HG02981 (cell line): Measurements from ENCODE around the gene AIM2.
"Not testable (repeated sequence)": the region's sequence is repeated elsewhere in the genome, so short reads cannot be mapped to it uniquely, and the experiment has no call there.

Experiments used
- ATAC-seq: cut with Tn5 transposase; IDR thresholded peaks from one replicate; pipeline ENCODE4 v1.9.1; 2021; ENCODE audit warnings: mild to moderate bottlenecking, moderate library complexity; ENCODE audit not compliant: unreplicated experiment

Gene AIM2

GRCh38 chr1:159076438-159077119 lies at the start of gene AIM2:
Gene AIM2, minus strand, starts transcription at chr1:159076766. Its CDS starts 3,267 bp downstream, at chr1:159073499.
- peak; percentile 72 for ATAC-seq

GRCh38 chr1:159123587-159123986 lies 47.0 kb upstream of the AIM2 start:
- ATAC-seq: no peak

DNA sequence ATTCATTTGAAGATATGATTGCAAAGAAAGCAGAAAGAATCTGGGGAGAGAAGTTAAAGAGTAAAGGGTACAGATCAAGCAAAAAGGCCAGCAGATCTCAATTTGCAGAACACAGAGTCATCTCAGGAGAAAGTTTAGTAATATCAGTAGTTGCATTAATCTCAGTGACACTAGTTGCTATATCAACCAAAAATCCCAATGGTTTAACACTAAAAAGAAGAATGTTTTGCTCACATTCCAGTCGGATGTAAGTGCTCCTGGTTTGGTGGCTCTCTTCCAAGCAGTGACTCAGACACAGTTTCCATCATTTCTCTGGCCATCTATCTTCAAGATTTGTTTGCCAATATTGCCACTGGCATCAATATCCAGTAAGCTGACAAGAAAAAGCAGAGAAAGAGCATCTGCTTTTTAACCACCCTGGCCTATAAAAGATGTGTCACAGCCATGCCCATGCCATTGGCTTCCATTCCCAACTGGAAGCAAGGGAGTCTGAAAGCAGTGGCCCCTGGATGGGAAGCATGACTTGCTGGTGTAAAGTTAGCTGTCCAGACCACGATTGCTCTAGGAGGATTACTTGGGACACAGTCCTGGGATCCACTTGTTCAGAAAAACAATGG lies 45.5 kb upstream of the AIM2 start:
- peak; percentile 84 for ATAC-seq

DNA sequence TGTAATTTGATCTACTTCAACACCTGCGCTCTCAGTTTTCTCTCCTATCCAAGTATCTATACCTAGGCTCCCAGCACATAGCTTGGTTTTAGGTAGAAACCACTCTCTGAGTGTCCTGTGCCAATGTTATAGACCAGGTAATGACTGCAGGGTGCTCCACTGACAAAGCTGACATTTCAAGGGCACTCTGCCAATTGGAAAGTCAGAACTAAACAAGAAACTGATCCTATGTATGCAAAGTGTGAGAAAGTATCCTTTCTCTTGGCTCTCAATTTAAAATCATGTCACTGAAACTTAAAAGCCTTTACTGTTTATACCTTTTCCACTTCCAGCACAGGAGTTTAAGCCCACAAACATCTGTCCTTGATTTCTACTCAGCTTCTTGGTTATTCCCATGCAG lies 45.0 kb upstream of the AIM2 start:
- ATAC-seq: peak; percentile 75

DNA sequence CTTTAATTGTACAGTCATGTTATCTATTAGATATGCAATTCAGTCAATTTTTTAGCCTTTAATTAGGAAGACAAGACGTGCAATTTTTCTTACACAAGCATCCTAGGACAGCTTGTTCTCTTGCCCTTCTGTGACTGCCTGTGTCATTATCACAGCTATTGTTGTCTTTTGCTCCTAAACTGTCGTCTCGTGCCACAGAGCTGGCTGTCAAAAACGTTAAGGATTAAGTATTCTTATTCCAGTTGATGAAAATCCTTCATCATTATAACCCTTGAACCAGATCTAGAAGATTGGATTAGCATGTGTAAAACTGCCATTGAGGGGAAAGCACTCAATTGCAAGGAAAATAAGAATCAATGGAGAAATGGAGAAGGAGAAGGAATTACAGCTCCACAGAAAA lies 43.8 kb upstream of the AIM2 start:
- no peak for ATAC-seq

DNA sequence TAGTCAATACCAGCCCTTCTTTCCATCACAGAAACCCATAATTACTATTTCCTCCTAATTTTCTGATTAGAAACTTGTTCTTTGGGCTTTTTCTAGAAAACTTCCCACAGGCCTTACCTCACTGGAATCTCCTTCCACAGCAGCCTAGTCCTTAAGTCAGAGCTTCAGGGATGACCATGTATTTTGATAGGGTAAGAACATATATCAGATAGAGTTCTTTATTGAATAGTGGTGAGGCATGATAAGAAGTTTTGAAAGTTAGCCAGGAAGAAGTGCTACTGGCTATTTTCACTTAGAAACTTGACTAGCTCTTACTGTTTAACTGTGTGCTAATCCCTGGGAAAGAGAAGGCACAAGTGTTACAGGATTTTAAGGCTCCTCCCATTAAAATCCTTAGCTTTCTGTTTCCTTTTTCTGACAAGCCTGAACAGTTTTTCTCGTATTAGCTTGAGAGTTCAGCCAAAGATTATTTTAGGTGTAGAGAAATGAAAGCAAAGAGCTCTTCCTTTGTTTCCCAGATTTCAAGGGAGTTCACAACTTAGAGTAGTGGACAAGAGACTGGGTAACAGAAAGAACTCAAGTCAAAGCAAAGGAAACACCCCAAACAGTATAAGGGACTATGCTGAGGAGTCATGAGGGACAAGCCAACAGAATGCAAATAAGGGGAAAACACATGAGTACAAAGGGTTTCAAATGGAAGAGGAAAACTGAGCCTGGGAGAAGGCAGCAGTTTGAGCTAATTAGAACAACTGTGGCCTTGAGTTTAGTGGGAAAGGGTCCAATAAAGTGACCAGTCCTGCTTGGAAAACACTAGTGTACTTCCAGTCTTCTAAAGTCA lies 37.2 kb upstream of the AIM2 start:
- no peak for ATAC-seq

DNA sequence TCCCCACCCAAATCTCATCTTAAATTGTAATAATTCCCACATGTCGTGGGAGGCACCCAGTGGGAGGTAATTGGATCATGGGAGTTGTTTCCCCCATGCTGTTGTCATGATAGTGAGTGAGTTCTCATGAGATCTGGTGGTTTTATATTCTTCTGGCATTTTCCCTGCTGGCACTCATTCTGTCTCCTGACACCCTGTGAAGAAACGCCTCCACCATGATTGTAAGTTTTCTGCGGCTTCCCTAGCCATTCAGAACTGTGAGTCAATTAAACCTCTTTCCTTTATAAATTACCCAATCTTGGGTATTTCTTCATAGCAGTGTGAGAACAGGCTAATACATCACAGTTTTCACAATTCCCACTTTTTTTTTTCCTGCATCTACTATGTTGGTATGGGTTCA lies 26.5 kb upstream of the AIM2 start:
- ATAC-seq: not testable (repeated sequence)

DNA sequence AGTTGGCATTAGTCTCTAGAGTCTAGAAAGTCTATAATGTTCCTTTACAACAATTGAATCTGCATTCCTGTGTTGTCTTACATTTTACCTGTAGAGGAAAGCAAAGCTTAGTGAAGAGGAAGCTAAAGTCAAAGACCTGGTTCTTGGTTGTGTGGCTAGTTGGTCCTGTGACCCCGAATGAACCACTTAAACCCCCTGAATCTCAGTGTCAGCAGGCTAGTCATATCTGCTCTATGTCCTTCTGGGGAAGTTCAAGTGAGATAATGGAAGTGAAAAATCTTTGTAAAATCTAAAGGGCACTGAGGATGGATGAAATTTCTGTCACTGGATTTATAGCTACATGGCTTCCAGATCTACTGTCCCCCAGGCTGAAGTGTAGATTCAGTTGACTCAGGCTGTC lies 24.0 kb upstream of the AIM2 start:
- no peak for ATAC-seq

- no peak for ATAC-seq
Measured at GRCh38 chr1:159098596-159098995, 22.0 kb upstream of the AIM2 start.

DNA sequence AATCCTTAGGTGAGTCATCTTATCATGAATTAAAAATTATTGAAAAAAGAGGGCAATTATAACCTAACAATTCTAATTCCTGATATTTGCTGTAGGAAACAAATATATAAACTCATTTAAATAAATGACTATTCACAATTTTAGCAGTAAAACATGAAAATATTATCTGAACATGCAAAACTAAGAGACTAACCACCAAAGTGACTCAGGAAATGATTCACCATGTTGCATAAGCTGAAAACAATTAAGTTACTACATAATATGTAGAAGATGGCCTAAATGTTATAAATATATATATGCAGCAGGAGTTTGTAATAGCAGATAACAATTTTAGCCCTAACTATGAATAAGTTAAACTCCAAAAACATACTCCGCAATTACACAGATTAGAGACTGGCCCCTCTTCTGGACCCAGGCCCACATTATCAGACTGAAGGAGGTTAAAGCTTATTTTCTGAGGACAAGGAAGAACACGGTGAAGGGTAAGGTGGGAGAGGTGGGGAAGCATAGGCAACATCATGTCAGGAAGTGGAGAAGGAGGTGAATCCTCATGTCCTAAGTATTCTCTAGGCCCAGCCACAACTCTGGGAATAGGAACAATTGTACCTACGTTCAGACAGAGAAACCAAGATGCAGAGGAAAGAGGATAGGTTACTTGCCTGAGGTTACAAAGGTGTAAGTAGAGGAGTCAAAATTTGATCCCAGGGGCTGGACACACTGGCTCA lies 15.6 kb upstream of the AIM2 start:
- ATAC-seq: no peak

- no peak for ATAC-seq
Measured at GRCh38 chr1:159091607-159092031, 15.1 kb upstream of the AIM2 start.

DNA sequence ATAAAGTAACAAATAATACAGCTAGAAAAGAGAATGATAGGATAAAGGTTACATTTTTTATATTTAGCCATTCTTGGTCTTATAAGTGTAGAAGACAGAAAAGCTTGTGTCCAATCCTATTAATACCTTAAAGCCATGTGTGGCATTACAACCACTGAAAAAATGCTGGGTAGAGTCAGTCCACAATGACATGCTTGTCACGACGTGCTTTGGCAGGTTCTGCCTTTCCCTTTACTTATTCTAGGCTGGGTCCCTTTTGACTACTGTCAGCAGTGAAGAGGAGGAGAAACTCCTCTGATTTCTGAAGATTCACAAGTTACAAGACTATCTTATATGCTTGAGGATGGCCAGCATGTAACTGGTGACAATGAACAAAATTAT lies 14.6 kb upstream of the AIM2 start:
- no peak for ATAC-seq

GRCh38 chr1:159090286-159091179 lies 14.0 kb upstream of the AIM2 start:
- ATAC-seq: no peak

- ATAC-seq: no peak
Measured at GRCh38 chr1:159089184-159089791, 12.7 kb upstream of the AIM2 start.

GRCh38 chr1:159088546-159089183 lies 12.1 kb upstream of the AIM2 start:
- no peak for ATAC-seq

- ATAC-seq: no peak
Measured at GRCh38 chr1:159088050-159088449, 11.5 kb upstream of the AIM2 start.

DNA sequence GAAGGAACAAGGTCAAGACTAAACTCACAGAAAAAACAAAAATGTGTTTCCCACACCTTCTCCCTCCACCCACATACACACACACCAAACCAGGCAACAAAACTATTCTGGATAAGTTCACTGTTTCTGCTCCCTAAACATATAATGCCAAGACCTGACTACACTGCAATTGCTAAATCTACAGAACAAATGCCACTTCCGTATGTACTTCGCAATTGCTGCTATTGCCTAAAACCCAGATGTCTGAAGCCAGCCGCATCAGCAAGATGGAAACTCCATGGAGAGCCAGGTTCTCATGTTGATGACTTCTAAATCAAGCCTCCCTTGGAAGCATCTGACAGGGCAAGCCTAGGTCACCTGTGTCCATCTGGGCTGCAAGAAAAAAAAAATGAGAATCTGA lies 8.3 kb upstream of the AIM2 start:
- ATAC-seq: no peak

DNA sequence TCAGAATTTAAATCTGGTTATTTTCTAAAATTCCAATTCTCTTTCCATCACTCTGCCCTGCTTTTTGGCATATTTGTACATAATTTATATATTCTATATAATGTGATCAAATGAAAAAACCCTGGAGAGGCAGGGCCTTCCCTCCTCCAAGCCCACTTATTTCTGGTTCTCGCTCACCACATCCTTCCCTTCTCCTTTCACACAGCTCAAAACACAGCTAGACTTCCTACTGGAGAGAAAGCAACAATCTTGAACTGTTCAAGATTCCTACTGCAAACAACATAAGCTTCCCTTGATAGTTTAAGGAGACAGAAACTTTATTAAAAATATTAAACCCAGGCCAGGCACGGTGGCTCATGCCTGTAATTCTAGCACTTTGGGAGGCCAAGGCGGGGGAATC lies 7.6 kb upstream of the AIM2 start:
- ATAC-seq: no peak

DNA sequence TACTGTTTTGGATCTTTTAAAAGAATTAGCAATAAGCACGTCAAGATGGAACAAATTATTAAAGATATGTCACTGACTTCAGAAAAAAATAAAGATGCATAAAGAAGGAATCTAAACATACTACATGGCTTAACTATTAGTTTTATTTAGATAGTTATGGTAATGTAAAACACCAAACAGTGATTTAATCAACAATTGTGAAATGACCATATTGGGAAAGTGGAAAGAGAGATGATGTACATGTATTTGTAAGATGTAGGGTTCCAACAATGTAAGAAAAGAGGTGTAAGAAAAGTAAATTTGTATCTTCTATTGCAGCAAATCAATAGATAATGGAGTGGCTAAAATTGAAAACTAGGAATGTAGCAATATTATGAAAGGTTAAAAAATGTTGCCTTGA lies 6.4 kb upstream of the AIM2 start:
- ATAC-seq: no peak
